GM23338 (cell line): Measurements from ENCODE around the gene PAPPA2. TPM values are rescaled to one million over a fixed set of nuclear protein-coding genes. Genes with fewer than 3 reads are reported as not detected.

Experiments used
- ATAC-seq: fragments of 200-7000 bp; cut with Tn5 transposase; 3 replicates; pipeline ENCODE4 v1.9.1; 2020
- DNase-seq: peaks from one replicate; pipeline ENCODE4 v3.0.0-alpha.2; 2015; ENCODE audit warnings: low spot score
- H2AFZ ChIP-seq: fragments of 200-600 bp; sonication (generic); 2 replicates; pipeline ENCODE4 v1.8.0; 2016; ENCODE audit warnings: antibody characterized with exemption, mild to moderate bottlenecking, moderate library complexity
- H3F3A ChIP-seq: fragments of 200-600 bp; sonication (generic); replicated peaks from 2 replicates; pipeline ENCODE4 v1.8.0; 2017; ENCODE audit warnings: antibody characterized with exemption, mixed run types, low read depth
- H3K27ac ChIP-seq: fragments of 200-600 bp; sonication (generic); 2 replicates; pipeline ENCODE4 v1.6.1; 2016; ENCODE audit warnings: low read depth
- H3K27me3 ChIP-seq: fragments of 200-600 bp; sonication (generic); 2 replicates; pipeline ENCODE4 v1.8.0; 2016; ENCODE audit warnings: mild to moderate bottlenecking, mixed run types, moderate library complexity; ENCODE audit not compliant: insufficient read depth
- H3K36me3 ChIP-seq: fragments of 200-600 bp; sonication (generic); 2 replicates; pipeline ENCODE4 v1.8.0; 2016; ENCODE audit warnings: mild to moderate bottlenecking; ENCODE audit not compliant: insufficient read depth
- H3K4me1 ChIP-seq: fragments of 200-600 bp; sonication (generic); 2 replicates; pipeline ENCODE4 v1.8.0; 2016; ENCODE audit warnings: mild to moderate bottlenecking, moderate library complexity; ENCODE audit not compliant: insufficient read depth
- H3K4me2 ChIP-seq: fragments of 200-600 bp; sonication (generic); 2 replicates; pipeline ENCODE4 v1.7.1; 2017; ENCODE audit warnings: mixed run types
- H3K4me3 ChIP-seq: fragments of 200-600 bp; sonication (generic); 2 replicates; pipeline ENCODE4 v1.6.1; 2016; ENCODE audit warnings: mixed run types
- H3K79me2 ChIP-seq: fragments of 200-600 bp; sonication (generic); replicated peaks from 2 replicates; pipeline ENCODE4 v1.8.0; 2017; ENCODE audit warnings: mild to moderate bottlenecking; ENCODE audit not compliant: insufficient read depth
- H3K9me2 ChIP-seq: fragments of 200-600 bp; sonication (generic); 2 replicates; pipeline ENCODE4 v1.8.0; 2017; ENCODE audit not compliant: insufficient read depth
- H4K20me1 ChIP-seq: fragments of 200-600 bp; sonication (generic); replicated peaks from 2 replicates; pipeline ENCODE4 v1.8.0; 2017; ENCODE audit warnings: mild to moderate bottlenecking; ENCODE audit not compliant: insufficient read depth
- H3K27ac Mint-ChIP-seq: 2 replicates; pipeline ENCODE4 v1.8.0; 2020; ENCODE audit warnings: inconsistent platforms, mild to moderate bottlenecking, moderate library complexity, mixed read lengths
- H3K27me3 Mint-ChIP-seq: 3 replicates; pipeline ENCODE4 v1.8.0; 2022; ENCODE audit warnings: low read depth, mild to moderate bottlenecking, moderate library complexity, mixed read lengths, inconsistent platforms; ENCODE audit not compliant: insufficient read depth, poor library complexity
- H3K36me3 Mint-ChIP-seq: 3 replicates; pipeline ENCODE4 v1.8.0; 2021; ENCODE audit warnings: low read depth, mild to moderate bottlenecking, inconsistent platforms, moderate library complexity, mixed read lengths
- H3K4me1 Mint-ChIP-seq: 3 replicates; pipeline ENCODE4 v1.8.0; 2020; ENCODE audit warnings: mild to moderate bottlenecking, inconsistent platforms, mixed read lengths
- H3K4me3 Mint-ChIP-seq: 3 replicates; pipeline ENCODE4 v1.8.0; 2021; ENCODE audit warnings: moderate library complexity, mild to moderate bottlenecking, inconsistent platforms, mixed read lengths
- H3K9me3 Mint-ChIP-seq: 3 replicates; pipeline ENCODE4 v1.8.0; 2020; ENCODE audit warnings: moderate library complexity, mild to moderate bottlenecking, inconsistent platforms, mixed read lengths
- CREB1 ChIP-seq: fragments of 250-450 bp; sonication (Bioruptor Pico); IDR thresholded peaks from 2 replicates; pipeline ENCODE4 v1.5.0; 2020; ENCODE audit warnings: low read depth, mild to moderate bottlenecking, moderate library complexity
- CTCF ChIP-seq, 2 experiments: fragments of 200-600 bp in 1 of 2; sonication (generic) in 1 of 2; conservative IDR thresholded peaks; 2 replicates each; pipeline versions ENCODE4 v1.5.1 to v1.6.1; 2016 to 2017; ENCODE audit warnings: antibody characterized with exemption in 2 of 2, low read depth in 2 of 2, mild to moderate bottlenecking in 2 of 2, moderate library complexity in 1 of 2
- EZH2 ChIP-seq: fragments of 200-600 bp; sonication (generic); IDR thresholded peaks from one replicate; pipeline ENCODE4 v1.8.0; 2017; ENCODE audit warnings: antibody characterized with exemption, mild to moderate bottlenecking, low read depth; ENCODE audit not compliant: unreplicated experiment
- JUNB ChIP-seq: IDR thresholded peaks from one replicate; pipeline ENCODE4 v1.6.1; 2016; ENCODE audit warnings: antibody characterized with exemption; ENCODE audit not compliant: unreplicated experiment
- NANOG ChIP-seq: IDR thresholded peaks from 2 replicates; pipeline ENCODE4 v1.6.1; 2016; ENCODE audit warnings: antibody characterized with exemption, borderline replicate concordance
- POLR2AphosphoS5 ChIP-seq: IDR thresholded peaks from 2 replicates; pipeline ENCODE4 v1.6.1; 2016; ENCODE audit warnings: antibody characterized with exemption, low read depth
- REST ChIP-seq: IDR thresholded peaks from one replicate; pipeline ENCODE4 v1.6.1; 2018; ENCODE audit warnings: antibody characterized with exemption; ENCODE audit not compliant: unreplicated experiment
- STAT1 ChIP-seq: IDR thresholded peaks from one replicate; pipeline ENCODE4 v1.6.1; 2016; ENCODE audit warnings: antibody characterized with exemption; ENCODE audit not compliant: unreplicated experiment
- ZNF462 ChIP-seq: fragments of 250-450 bp; sonication (Bioruptor Pico); IDR thresholded peaks from 2 replicates; pipeline ENCODE4 v1.5.0; 2020; ENCODE audit warnings: mild to moderate bottlenecking, moderate library complexity
- polyA plus RNA-seq: library from polyadenylated mRNA; unstranded; fragments of >200 nt; fragmentation: Nextera tagmentation; extraction: Ambion mirVana; gene quantifications from 2 replicates; pipeline ENCODE4 v1.2.1, GENCODE V29; 2016
- total RNA-seq: library from RNA; depleted of rRNA; stranded (reverse); fragments of >200 nt; shearing (Covaris generic); gene quantifications from 2 replicates; pipeline ENCODE4 v1.2.3, GENCODE V29; 2014

The PAPPA2 gene
- total and polyA plus RNA-seq, 2 experiments from 2014 or later = 1.4 to 1.7 TPM

GRCh38 chr1:176619261-176619660 is 156.3 kb downstream of the PAPPA2 start:
- Mint-ChIP-seq H3K4me1 (no peaks in the 10 kb centered on the region), H3K36me3 (no peaks in the 10 kb centered on the region), H3K27ac (no peak overlapping the region), H3K27me3 (no peaks in the 10 kb centered on the region), H3K4me3 (no peak overlapping the region), H3K9me3 (no peaks in the 10 kb centered on the region; the same call in 2 of the 3 replicates)
- Histone ChIP-seq H3K4me2 (no peak overlapping the region), H3F3A (no peaks in the 10 kb centered on the region), H3K4me1 (no peaks in the 10 kb centered on the region), H2AFZ (no peak overlapping the region), H3K27ac (no peak overlapping the region), H3K9me2 (peaks cover 12% of the 10 kb centered on the region), H4K20me1 (no peaks in the 10 kb centered on the region), H3K79me2 (no peaks in the 10 kb centered on the region), H3K27me3 (no peaks in the 10 kb centered on the region), H3K4me3 (no peak overlapping the region), H3K36me3 (no peaks in the 10 kb centered on the region)
- ATAC-seq (no peak), DNase-seq (no peak)
- no peak for TF ChIP-seq POLR2AphosphoS5
- no peak for TF ChIP-seq NANOG
- no peak for TF ChIP-seq JUNB
- TF ChIP-seq CTCF (conservative IDR thresholded peaks at IDR 0.05; ENCODE audit: low read depth in 2 of 2) = no peak
- TF ChIP-seq EZH2 = no peak
- no peak for TF ChIP-seq REST
- no peak for TF ChIP-seq STAT1
- no peak for TF ChIP-seq ZNF462 (CRISPR knock-in tag)
- TF ChIP-seq CREB1 (CRISPR knock-in tag) = no peak
